ENCODE results near the gene APOBEC3G.

DNA sequence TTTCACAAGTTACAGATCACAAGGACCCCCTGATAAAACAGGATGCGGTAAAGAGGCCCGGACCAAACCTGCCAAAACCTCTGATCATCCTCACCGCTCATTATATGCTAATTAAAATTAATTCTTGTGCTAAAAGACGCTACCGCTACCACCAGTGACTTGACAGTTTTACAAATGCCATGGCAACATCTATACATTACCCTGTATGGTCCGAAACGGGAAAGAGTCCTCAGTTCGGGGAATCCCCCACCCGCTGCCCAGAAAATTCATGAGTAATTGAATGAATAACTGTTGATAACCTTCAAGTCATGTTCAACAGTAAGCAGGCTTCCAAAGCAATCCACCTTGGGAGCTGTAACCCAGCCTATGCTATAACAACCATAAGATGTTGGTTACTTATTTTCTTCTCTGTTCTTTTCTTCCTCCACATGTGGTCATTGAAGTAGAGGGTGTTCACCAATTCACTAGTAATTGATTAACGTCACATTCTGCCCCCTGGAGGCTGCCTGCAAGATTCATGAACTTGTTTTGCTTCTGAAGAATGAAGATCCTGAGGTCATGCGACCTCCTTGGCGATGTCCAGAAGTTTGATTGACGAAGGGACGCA, 40.6 kb downstream of the APOBEC3G start:
- TF ChIP-seq, protein P1, sequence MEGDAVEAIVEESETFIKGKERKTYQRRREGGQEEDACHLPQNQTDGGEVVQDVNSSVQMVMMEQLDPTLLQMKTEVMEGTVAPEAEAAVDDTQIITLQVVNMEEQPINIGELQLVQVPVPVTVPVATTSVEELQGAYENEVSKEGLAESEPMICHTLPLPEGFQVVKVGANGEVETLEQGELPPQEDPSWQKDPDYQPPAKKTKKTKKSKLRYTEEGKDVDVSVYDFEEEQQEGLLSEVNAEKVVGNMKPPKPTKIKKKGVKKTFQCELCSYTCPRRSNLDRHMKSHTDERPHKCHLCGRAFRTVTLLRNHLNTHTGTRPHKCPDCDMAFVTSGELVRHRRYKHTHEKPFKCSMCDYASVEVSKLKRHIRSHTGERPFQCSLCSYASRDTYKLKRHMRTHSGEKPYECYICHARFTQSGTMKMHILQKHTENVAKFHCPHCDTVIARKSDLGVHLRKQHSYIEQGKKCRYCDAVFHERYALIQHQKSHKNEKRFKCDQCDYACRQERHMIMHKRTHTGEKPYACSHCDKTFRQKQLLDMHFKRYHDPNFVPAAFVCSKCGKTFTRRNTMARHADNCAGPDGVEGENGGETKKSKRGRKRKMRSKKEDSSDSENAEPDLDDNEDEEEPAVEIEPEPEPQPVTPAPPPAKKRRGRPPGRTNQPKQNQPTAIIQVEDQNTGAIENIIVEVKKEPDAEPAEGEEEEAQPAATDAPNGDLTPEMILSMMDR (optimal IDR thresholded peaks at IDR 0.05 in 1 of 3, IDR thresholded peaks at IDR 0.05 in 1 of 3, conservative IDR thresholded peaks at IDR 0.05 in 1 of 3; ENCODE audit: extremely low read depth in 1 of 3, insufficient read depth in 2 of 3, low read length in 3 of 3), result peak; percentile 54 to 67 (median 62)
- TF ChIP-seq EZH2 (IDR thresholded peaks at IDR 0.05; ENCODE audit: low read length), result no peak

Data from keratinocyte (primary cell).